CD14-positive monocyte (primary cell): ENCODE measurements around the gene FAM170B. TPM values are rescaled to one million over a fixed set of nuclear protein-coding genes. Genes with fewer than 3 reads are reported as not detected.

Source experiments
- DNase-seq, 3 donors: peaks; one replicate each; pipeline ENCODE4 v3.0.0-alpha.2; 2011 to 2022
- H2AFZ ChIP-seq: 2 replicates; pipeline ENCODE4 v1.6.0; 2012; ENCODE audit warnings: mild to moderate bottlenecking, low read depth, low read length, inconsistent platforms; ENCODE audit not compliant: insufficient read depth, poor library complexity, severe bottlenecking
- H3K27ac ChIP-seq, 2 donors: 1 replicate in 1 of 2; 2 replicates in 1 of 2; pipeline ENCODE4 v1.5.1; 2012 to 2013; ENCODE audit warnings: low read length in 2 of 2, control low read depth in 1 of 2, inconsistent platforms in 1 of 2, low read depth in 1 of 2, mild to moderate bottlenecking in 1 of 2
- H3K27me3 ChIP-seq, 2 donors: one replicate each; pipeline versions ENCODE4 v1.6.0 to v1.6.1; 2011 to 2013; ENCODE audit warnings: low read length in 2 of 2; ENCODE audit not compliant: control insufficient read depth in 2 of 2, insufficient read depth in 2 of 2
- H3K36me3 ChIP-seq, 2 donors: replicated peaks in 1 of 2; 1 replicate in 1 of 2; 2 replicates in 1 of 2; pipeline versions ENCODE4 v1.5.1 to v1.6.1; 2012 to 2013; ENCODE audit warnings: low read length in 2 of 2, control low read depth in 1 of 2, inconsistent platforms in 1 of 2, mild to moderate bottlenecking in 1 of 2; ENCODE audit not compliant: insufficient read depth in 2 of 2, control insufficient read depth in 1 of 2
- H3K4me1 ChIP-seq, 2 donors: 1 replicate in 1 of 2; 2 replicates in 1 of 2; pipeline versions ENCODE4 v1.5.1 to v1.6.1; 2012 to 2013; ENCODE audit warnings: low read length in 2 of 2, control low read depth in 1 of 2, inconsistent platforms in 1 of 2, mild to moderate bottlenecking in 1 of 2, moderate library complexity in 1 of 2; ENCODE audit not compliant: insufficient read depth in 2 of 2, control insufficient read depth in 1 of 2
- H3K4me2 ChIP-seq: replicated peaks from 2 replicates; pipeline ENCODE3; 2012; ENCODE audit warnings: low read length, moderate library complexity, mild to moderate bottlenecking; ENCODE audit not compliant: poor library complexity, severe bottlenecking; ENCODE audit errors: extremely low read depth
- H3K4me3 ChIP-seq, 3 experiments: fragments of 200-600 bp in 1 of 3; sonication (generic) in 1 of 3; replicated peaks in 1 of 3; 1 replicate in 2 of 3; 2 replicates in 1 of 3; pipeline ENCODE4 v1.5.1; 2011 to 2013; ENCODE audit warnings: low read length in 3 of 3, mild to moderate bottlenecking in 3 of 3, control low read depth in 2 of 3, low read depth in 2 of 3, inconsistent platforms in 1 of 3, moderate library complexity in 1 of 3
- H3K79me2 ChIP-seq: 2 replicates; pipeline ENCODE4 v1.6.0; 2012; ENCODE audit warnings: mild to moderate bottlenecking, control low read depth, inconsistent platforms, low read length, moderate library complexity; ENCODE audit not compliant: insufficient read depth
- H3K9ac ChIP-seq: 2 replicates; pipeline ENCODE4 v1.6.0; 2017; ENCODE audit warnings: low read length, mild to moderate bottlenecking; ENCODE audit not compliant: insufficient read depth, poor library complexity, severe bottlenecking
- H3K9me3 ChIP-seq, 2 donors: replicated peaks in 1 of 2; 1 replicate in 1 of 2; 2 replicates in 1 of 2; pipeline versions ENCODE4 v1.5.1 to v1.6.1; 2012 to 2013; ENCODE audit warnings: low read length in 2 of 2, control low read depth in 1 of 2; ENCODE audit not compliant: control insufficient read depth in 1 of 2, insufficient read depth in 1 of 2
- H4K20me1 ChIP-seq: 2 replicates; pipeline ENCODE4 v1.6.0; 2012; ENCODE audit warnings: mild to moderate bottlenecking, low read length, control low read depth, moderate library complexity; ENCODE audit not compliant: insufficient read depth
- H3K27ac Mint-ChIP-seq, 7 donors: one replicate each; pipeline ENCODE4 v1.8.0; 2020; ENCODE audit warnings: mild to moderate bottlenecking in 7 of 7, mixed read lengths in 7 of 7, moderate library complexity in 6 of 7, inconsistent platforms in 2 of 7
- H3K27me3 Mint-ChIP-seq, 3 donors: one replicate each; pipeline ENCODE4 v1.8.0; 2021 to 2022; ENCODE audit warnings: low read depth in 3 of 3, mild to moderate bottlenecking in 3 of 3, mixed read lengths in 3 of 3, moderate library complexity in 3 of 3, inconsistent platforms in 1 of 3
- H3K36me3 Mint-ChIP-seq, 2 donors: one replicate each; pipeline ENCODE4 v1.8.0; 2020; ENCODE audit warnings: mixed read lengths in 2 of 2, inconsistent platforms in 1 of 2, mild to moderate bottlenecking in 1 of 2
- H3K4me1 Mint-ChIP-seq: one replicate; pipeline ENCODE4 v1.8.0; 2020; ENCODE audit warnings: mild to moderate bottlenecking, mixed read lengths
- H3K4me3 Mint-ChIP-seq, 2 donors: one replicate each; pipeline ENCODE4 v1.8.0; 2020; ENCODE audit warnings: mild to moderate bottlenecking in 2 of 2, mixed read lengths in 2 of 2, moderate library complexity in 1 of 2
- H3K9me3 Mint-ChIP-seq, 7 donors: one replicate each; pipeline ENCODE4 v1.8.0; 2020 to 2022; ENCODE audit warnings: mixed read lengths in 7 of 7, mild to moderate bottlenecking in 6 of 7, moderate library complexity in 6 of 7, inconsistent platforms in 2 of 7
- CTCF ChIP-seq: fragments of 200-600 bp; IDR thresholded peaks from one replicate; pipeline ENCODE4 v1.8.0; 2022; ENCODE audit warnings: antibody characterized with exemption, mild to moderate bottlenecking
- WGBS: methylation state at CpG from one replicate; pipeline ENCODE4 v1.1.5; 2013; ENCODE audit warnings: missing lambda C conversion rate; ENCODE audit not compliant: insufficient coverage; 5-methylcytosine and 5-hydroxymethylcytosine counted together
- intact Hi-C, 2 donors: fragments of 100-400 bp; cut with micrococcal nuclease; formaldehyde crosslinking; loops; one replicate each; pipeline versions ENCODE4 v1.15.0 to v1.15.1; 2023
- polyA plus RNA-seq, 3 donors: library from polyadenylated mRNA; depleted of rRNA in 1 of 3; unstranded in 2 of 3; stranded (reverse) in 1 of 3; fragments of 300-500 nt in 2 of 3; fragments of >200 nt in 1 of 3; fragmentation: Illumina TruSeq in 2 of 3; gene quantifications; 1 replicate in 2 of 3; 2 replicates in 1 of 3; pipeline ENCODE4 v1.2.3, GENCODE V29; 2012 to 2021

Gene FAM170B
- polyA plus RNA-seq, 3 donors: not detected

- Histone ChIP-seq H3K9me3 (no peaks in the 10 kb centered on the region), H3K9ac (no peak overlapping the region), H3K27me3 (no peaks in the 10 kb centered on the region), H2AFZ (no peak overlapping the region), H3K36me3 (no peaks in the 10 kb centered on the region), H3K4me1 (peaks cover 15 to 22% of the 10 kb centered on the region in 2 donors), H4K20me1 (no peaks in the 10 kb centered on the region), H3K79me2 (no peaks in the 10 kb centered on the region), H3K4me3 (no peak overlapping the region), H3K27ac (no peak overlapping the region), H3K4me2 (no peak overlapping the region)
- H3K27ac Mint-ChIP-seq: no peak overlapping the region
- peaks cover 0 to 4% (median 0%) of the 10 kb centered on the region in 7 donors for H3K9me3 Mint-ChIP-seq
- no peaks in the 10 kb centered on the region for H3K36me3 Mint-ChIP-seq
- H3K27me3 Mint-ChIP-seq: peaks cover 2 to 5% (median 2%) of the 10 kb centered on the region in 3 donors
- WGBS: 42% methylated on average over 2 of the region's 9 CpGs
- peaks cover 32% of the 10 kb centered on the region for H3K4me1 Mint-ChIP-seq
- intact Hi-C loops: no loop called here
- no peak for TF ChIP-seq CTCF
- peak overlapping the region in 1 of 2 donors; percentile 8 for H3K4me3 Mint-ChIP-seq
- DNase-seq: peak in 1 of 3 donors; percentile 1
These were observed 1.9 kb upstream of the FAM170B start for GRCh38 chr10:49135575-49136313.

- Mint-ChIP-seq H3K4me3 (no peak overlapping the region), H3K27me3 (peaks cover 2 to 5% (median 2%) of the 10 kb centered on the region in 3 donors), H3K36me3 (no peaks in the 10 kb centered on the region), H3K27ac (no peak overlapping the region), H3K9me3 (peaks cover 0 to 4% (median 0%) of the 10 kb centered on the region in 7 donors), H3K4me1 (peaks cover 28% of the 10 kb centered on the region)
- no peaks in the 10 kb centered on the region for H3K27me3 ChIP-seq
- no peaks in the 10 kb centered on the region for H3K9me3 ChIP-seq
- 62% methylated on average over 3 of the region's 3 CpGs for WGBS
- H2AFZ ChIP-seq: no peak overlapping the region
- TF ChIP-seq CTCF: no peak
- no peak overlapping the region for H3K9ac ChIP-seq
- no peaks in the 10 kb centered on the region for H4K20me1 ChIP-seq
- peaks cover 11 to 17% of the 10 kb centered on the region in 2 donors for H3K4me1 ChIP-seq
- H3K4me2 ChIP-seq: no peak overlapping the region
- intact Hi-C loops: no loop called here
- no peaks in the 10 kb centered on the region for H3K79me2 ChIP-seq
- no peak for DNase-seq
- H3K27ac ChIP-seq: no peak overlapping the region
- no peak overlapping the region for H3K4me3 ChIP-seq
- H3K36me3 ChIP-seq: no peaks in the 10 kb centered on the region
These were observed 506 bp upstream of the FAM170B start for GRCh38 chr10:49134327-49134726.
